ENCODE measurements around the gene TGFB3. TPM values are rescaled to one million over a fixed set of nuclear protein-coding genes. Genes with fewer than 3 reads are reported as not detected.

Gene TGFB3
- 0.34 and 3.2 TPM in 2 replicates for total RNA-seq

GRCh38 chr14:75981426-75982265, at the start of gene TGFB3:
Gene TGFB3 (minus strand): TSS chr14:75981995. CDS start chr14:75980893, 1,102 bp downstream.

DNA sequence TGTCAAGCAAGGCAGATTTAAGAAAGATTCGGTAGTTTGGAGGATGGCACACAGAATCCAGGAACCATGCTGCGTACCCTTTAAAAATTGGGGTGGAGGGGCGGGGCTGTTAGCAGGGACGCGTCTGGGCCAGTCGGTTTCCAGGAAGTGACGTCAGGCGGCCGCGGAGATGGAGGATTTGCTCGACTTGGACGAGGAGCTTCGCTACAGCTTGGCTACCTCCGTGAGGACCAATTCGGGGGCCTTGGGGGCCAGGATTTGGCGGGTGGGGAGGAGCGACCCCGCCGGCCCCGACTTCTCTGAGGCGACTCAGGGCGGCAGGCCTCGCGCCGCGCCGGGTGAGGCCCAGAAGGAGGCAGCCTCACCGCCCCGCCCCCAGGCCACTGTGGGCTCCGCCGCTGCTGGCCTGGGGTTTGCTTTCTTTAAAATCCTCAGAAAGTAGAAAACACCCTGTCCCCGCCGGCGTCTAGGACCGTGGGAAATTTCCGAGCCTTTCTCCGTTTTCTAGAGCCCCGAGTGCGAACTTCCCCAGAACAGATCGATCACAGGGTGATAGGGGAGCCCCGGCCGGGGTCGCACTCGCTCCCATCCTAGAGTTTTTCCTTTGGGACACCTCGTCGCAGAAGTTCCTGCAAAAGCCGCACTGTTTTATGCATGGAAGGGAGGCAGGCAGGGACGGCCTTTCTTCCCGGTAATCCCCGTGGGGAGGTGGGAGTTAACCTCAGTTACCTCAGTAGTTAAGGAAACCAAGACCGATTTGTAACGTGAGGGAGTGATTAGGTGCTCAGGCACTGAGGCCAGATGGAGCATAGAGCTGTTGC, 4.0 kb upstream of the TGFB3 start, which contains the start of gene IFT43:
TSS of gene IFT43 (plus strand) at position 146 of the 821 bp plus-strand sequence. CDS start at position 170, 24 bp downstream.

Other genes starting within 250 kb of the TGFB3 start
- gene IFT43, start 3.8 kb upstream of the TGFB3 start, total RNA-seq: 21.9 and 26.7 TPM in 2 replicates
- gene GPATCH2L, start 169.9 kb upstream of the TGFB3 start, total RNA-seq: 44.1 and 70.8 TPM in 2 replicates